ENCODE measurements around the gene ULK2.

The ULK2 gene

DNA sequence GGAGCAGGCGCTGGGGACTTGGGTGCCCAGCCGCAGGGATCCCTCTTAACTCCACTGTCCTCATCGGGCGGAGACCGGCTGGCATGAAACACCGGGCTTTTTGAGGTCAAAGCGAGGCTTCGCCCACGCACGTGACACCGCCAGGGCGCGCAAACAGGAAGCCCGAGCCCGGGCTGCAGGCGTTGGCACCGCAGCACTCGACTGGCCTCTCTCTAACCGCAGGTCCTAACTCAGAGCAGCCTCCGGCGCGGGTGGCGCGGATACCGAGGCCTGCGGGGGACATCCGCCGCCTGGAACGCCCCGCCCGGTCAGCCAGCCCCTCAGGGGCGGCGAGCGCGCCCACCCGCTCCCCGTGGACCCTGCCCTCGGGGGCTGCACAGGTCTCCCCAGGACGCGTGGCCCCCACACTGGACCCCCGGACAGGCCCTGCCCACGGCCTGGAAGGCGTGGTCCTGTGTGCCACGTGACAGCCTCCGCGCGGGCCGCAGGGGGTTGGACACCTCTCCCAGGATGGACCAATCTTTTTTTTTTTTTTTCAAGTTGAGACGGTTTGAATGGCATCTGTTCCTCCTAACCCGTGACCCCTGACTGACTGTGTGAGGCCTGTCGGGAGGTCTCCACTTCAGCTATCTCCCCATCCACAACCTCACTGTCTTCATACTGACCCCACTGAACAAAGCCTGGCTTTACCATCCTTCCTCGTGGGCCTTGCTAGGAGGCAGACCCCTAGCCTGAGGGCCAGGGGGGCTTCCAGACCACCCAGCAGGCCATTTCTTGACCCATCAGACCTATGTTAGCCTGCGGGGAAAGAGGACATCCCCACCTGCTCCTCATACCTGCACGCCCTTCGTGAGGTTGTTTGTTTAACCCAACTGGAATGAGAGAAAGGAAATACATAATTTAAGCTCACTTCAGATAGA is 143.0 kb downstream of the ULK2 start:
- DNase-seq: peak; percentile 81

DNA sequence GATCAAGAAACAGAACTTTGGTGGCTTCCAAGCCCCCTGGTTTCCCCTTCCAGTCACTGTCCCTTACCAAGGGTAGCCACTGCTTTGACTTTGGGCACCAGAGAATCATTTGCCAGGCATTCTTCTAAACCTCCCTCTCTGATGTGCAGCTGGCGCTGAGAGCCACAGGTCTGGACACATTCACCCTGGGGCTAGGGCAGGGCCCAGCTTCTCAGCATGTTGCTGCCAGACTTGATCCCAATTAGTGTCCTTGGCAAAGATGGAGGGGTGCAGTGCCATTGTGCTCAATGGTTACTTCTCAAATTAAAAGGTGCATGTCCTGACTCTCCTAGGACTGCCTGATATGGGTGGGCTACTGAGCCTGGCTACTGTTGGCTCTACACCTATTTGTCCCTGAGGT is 143.8 kb downstream of the ULK2 start:
- DNase-seq: no peak
